HepG2 (cell line): Measurements from ENCODE around the gene SNX13. TPM values are rescaled to one million over a fixed set of nuclear protein-coding genes. Genes with fewer than 3 reads are reported as not detected.

Source experiments
- GRHL1 ChIP-seq: sonication (generic); formaldehyde crosslinking; conservative IDR thresholded peaks from 2 replicates; pipeline ENCODE4 v1.8.0; 2022; ENCODE audit warnings: missing genetic modification reagents
- WIZ ChIP-seq: sonication (generic); formaldehyde crosslinking; IDR thresholded peaks from 2 replicates; pipeline ENCODE4 v1.5.1; 2020; ENCODE audit warnings: mild to moderate bottlenecking, missing genetic modification reagents
- ZBTB33 ChIP-seq: sonication (generic); formaldehyde crosslinking; IDR thresholded peaks from 2 replicates; pipeline ENCODE4 v1.4.0; 2020; ENCODE audit warnings: missing genetic modification reagents
- ZNF468 ChIP-seq: sonication (generic); formaldehyde crosslinking; IDR thresholded peaks from 2 replicates; pipeline ENCODE4 v1.8.0; 2022; ENCODE audit warnings: mild to moderate bottlenecking, moderate library complexity, missing genetic modification reagents
- ZNF550 ChIP-seq: sonication (generic); formaldehyde crosslinking; IDR thresholded peaks from 2 replicates; pipeline ENCODE4 v1.4.0; 2020; ENCODE audit warnings: mild to moderate bottlenecking, missing genetic modification reagents, borderline replicate concordance
- polyA plus RNA-seq, 8 experiments: library from polyadenylated mRNA; depleted of rRNA in 3 of 8; stranded (reverse) in 7 of 8; unstranded in 1 of 8; fragments of >200 nt; fragmentation: Illumina TruSeq in 4 of 8; extraction: Trizol in 4 of 8; gene quantifications; 2 replicates each; pipeline versions ENCODE4 v1.2.1 to v1.2.3, GENCODE V29; 2011 to 2016; ENCODE audit warnings: low read depth in 4 of 8, missing spikeins in 1 of 8, mixed read lengths in 1 of 8; ENCODE audit not compliant: insufficient read depth in 1 of 8
- total RNA-seq, 5 experiments: library from RNA; depleted of rRNA; stranded (reverse); fragments of >200 nt; fragmentation: Illumina TruSeq; extraction: Trizol; gene quantifications; 2 replicates each; pipeline ENCODE4 v1.2.3, GENCODE V29; 2016; ENCODE audit warnings: low read depth in 1 of 5
- TF ChIP-seq, protein P1 (sequence below): sonication (generic); formaldehyde crosslinking; IDR thresholded peaks from 2 replicates; pipeline ENCODE4 v1.4.0; 2020; ENCODE audit warnings: missing genetic modification reagents

Gene SNX13
- total and polyA plus RNA-seq, 2 of the 13 experiments (the other 11 are each of a cell fraction or from before 2014, with no cell fraction given), result 14.3 to 32.3 TPM

DNA sequence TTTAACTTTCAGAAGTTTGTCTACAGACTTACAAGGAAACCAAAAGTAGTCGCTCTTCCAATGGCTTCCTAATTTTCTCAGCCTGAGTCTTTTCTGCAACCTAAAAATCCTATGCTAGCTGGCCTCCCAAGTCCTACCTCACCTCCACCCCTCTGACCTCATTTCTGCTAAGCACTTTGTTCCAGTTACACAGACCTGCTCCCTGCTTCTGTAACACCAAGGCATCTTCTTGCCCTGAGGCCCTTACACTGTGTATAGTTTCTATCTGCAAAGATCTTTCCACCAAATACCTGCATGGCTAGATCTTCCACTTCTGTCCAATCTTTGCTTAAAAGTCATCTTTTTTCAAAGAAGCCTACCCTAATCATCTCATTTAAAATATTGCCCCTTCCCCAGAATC, 1.9 kb upstream of the SNX13 start (continued):
- TF ChIP-seq, protein P1, sequence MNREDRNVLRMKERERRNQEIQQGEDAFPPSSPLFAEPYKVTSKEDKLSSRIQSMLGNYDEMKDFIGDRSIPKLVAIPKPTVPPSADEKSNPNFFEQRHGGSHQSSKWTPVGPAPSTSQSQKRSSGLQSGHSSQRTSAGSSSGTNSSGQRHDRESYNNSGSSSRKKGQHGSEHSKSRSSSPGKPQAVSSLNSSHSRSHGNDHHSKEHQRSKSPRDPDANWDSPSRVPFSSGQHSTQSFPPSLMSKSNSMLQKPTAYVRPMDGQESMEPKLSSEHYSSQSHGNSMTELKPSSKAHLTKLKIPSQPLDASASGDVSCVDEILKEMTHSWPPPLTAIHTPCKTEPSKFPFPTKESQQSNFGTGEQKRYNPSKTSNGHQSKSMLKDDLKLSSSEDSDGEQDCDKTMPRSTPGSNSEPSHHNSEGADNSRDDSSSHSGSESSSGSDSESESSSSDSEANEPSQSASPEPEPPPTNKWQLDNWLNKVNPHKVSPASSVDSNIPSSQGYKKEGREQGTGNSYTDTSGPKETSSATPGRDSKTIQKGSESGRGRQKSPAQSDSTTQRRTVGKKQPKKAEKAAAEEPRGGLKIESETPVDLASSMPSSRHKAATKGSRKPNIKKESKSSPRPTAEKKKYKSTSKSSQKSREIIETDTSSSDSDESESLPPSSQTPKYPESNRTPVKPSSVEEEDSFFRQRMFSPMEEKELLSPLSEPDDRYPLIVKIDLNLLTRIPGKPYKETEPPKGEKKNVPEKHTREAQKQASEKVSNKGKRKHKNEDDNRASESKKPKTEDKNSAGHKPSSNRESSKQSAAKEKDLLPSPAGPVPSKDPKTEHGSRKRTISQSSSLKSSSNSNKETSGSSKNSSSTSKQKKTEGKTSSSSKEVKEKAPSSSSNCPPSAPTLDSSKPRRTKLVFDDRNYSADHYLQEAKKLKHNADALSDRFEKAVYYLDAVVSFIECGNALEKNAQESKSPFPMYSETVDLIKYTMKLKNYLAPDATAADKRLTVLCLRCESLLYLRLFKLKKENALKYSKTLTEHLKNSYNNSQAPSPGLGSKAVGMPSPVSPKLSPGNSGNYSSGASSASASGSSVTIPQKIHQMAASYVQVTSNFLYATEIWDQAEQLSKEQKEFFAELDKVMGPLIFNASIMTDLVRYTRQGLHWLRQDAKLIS (CRISPR knock-in tag), result no peak
- TF ChIP-seq GRHL1 (no peak), ZNF468 (CRISPR knock-in tag) (no peak), ZBTB33 (CRISPR knock-in tag) (no peak), ZNF550 (CRISPR knock-in tag) (no peak), WIZ (CRISPR knock-in tag) (no peak)
